TTC549 (cell line): ENCODE data around the gene CCNI2.

Experiments
- FAIRE-seq: peaks from 2 replicates; lab custom pipeline; 2012; peaks lifted over from hg19 to GRCh38; lab: Jason Lieb, UNC

The CCNI2 gene

GRCh38 chr5:132765311-132766019, 18.2 kb downstream of the CCNI2 start:
- FAIRE-seq, result no peak

- FAIRE-seq, result no peak
These were observed 19.0 kb downstream of the CCNI2 start for GRCh38 chr5:132766020-132766805.

GRCh38 chr5:132766806-132767055, 19.5 kb downstream of the CCNI2 start:
- no peak for FAIRE-seq

DNA sequence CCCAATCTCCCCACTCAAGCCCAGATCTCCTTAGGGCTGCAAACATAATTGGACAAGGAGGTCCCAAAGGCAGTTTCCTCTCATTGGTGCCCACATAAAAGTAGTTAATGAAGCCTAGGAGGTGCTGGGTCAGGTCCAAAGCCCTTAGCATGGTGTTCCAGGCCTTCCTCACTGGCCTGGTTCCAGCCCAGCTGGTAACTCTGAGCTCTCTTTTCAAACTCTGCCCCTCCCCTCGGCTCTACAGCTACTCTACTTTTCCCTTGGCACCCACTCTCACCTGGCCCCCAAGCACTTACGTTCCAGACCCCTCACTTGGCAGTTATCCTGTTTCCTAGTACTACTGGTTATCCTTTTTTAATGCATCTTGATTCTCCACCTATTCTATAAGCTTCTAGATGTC, 19.9 kb downstream of the CCNI2 start:
- FAIRE-seq, result no peak

DNA sequence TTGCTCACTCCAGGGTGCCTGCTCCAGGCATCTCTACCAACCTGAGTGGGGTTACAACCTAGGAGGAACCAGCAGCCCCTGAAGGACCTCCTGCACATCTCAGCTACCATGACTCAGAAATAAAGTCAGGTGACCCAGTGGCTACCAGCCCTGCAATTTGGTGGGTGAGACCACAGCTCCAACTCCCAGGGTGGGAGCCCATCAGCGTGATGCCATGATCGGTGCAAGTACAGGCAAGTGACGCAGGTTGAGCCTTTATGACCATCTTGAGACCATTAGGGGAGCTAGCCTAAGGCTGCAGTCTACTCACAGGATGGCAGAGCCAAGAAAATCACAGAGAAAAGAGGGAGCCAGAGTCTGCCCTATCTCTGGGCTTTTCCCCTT, 21.3 kb downstream of the CCNI2 start:
- no peak for FAIRE-seq

- FAIRE-seq, result no peak
These were observed 23.4 kb downstream of the CCNI2 start for GRCh38 chr5:132770476-132771159.

DNA sequence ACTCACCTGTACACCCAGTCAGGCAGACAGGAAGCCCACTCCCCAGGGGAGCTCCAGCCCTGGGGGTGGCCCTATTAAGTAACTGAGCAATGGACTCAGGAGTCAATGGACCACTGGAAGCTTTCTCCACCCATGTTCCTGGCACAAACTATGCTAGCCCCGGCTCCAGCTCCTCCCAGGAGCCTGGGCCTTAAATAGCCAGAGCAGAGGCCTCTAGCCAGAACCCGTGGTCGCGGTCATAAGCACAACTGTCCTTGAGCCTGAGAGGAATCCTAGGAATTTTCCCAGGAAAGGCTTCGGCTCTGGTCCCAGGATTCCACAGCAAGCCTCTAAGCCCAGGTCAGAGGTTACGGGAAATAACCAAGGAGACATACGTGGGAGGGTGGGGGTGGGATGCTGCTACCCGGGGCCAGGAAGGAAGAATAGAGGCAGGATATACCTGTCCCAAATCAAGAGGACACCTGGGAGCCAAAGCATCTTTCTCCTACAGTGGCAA, 24.3 kb downstream of the CCNI2 start:
- FAIRE-seq, result no peak

GRCh38 chr5:132772291-132773070, 25.3 kb downstream of the CCNI2 start:
- FAIRE-seq, result no peak

DNA sequence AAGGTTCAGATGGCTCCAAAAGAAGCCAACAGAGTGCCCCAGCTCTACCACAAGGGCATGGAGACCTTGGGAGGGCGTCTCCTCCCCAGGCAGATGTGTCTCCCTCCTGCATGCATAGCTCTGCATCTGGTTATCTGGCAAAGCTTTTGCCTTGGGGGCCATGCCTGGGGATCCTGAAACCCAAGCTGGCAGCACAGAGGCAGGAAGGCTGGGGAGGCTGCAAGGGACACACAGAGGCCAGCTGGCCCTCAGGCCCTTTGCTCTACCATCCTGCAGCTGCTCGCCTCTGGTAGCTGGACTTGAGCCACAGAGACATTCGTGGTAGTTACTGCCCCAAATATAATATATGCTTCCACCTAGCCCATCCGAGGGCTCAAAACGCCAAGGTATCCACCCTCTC, 25.9 kb downstream of the CCNI2 start:
- FAIRE-seq, result no peak

- FAIRE-seq, result no peak
These were observed 26.6 kb downstream of the CCNI2 start for GRCh38 chr5:132773601-132774355.

GRCh38 chr5:132774406-132774805, 27.2 kb downstream of the CCNI2 start:
- FAIRE-seq, result no peak

GRCh38 chr5:132774896-132775295, 27.7 kb downstream of the CCNI2 start:
- no peak for FAIRE-seq

GRCh38 chr5:132775476-132775961, 28.3 kb downstream of the CCNI2 start:
- no peak for FAIRE-seq

DNA sequence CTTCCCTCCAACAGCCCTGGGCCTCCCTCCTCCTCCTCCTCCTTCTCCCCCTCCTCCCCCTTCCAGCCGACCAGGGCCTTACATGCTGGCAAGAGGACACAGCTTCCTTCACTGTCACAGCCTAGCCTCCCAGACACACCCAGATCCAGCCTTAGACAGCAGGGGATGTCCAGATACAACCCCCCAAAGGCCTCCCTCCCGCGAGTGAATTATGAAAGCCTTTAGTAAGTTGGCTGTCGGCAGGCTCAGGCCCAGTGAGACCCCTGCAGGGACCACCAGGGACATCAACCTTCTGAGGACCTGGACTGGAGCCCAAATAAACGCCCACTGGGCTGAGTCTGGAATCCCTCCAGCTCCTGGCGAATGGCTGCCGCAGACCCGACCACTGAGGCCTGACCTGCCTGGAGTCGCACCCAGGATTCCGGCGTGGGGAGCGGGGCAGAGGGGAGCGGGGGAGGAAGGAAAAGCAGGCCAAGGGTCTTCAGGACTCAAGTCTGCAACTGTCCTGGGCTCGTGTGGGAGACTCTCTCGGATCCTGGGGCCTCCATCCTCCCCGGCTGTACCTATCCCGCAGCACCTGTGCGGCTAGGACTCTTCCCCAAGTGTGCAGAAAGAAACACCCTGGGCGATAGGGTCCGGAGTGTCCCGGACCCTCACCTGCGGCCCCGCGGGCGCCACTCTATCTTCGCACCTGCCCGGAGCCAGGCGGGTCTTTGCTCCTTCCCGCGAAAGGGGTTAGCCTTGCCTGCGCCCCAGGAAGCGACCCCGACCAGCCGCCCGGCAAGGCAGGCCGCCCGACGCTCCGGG, 29.1 kb downstream of the CCNI2 start:
- no peak for FAIRE-seq

- no peak for FAIRE-seq
These were observed 29.6 kb downstream of the CCNI2 start for GRCh38 chr5:132776938-132777208.

DNA sequence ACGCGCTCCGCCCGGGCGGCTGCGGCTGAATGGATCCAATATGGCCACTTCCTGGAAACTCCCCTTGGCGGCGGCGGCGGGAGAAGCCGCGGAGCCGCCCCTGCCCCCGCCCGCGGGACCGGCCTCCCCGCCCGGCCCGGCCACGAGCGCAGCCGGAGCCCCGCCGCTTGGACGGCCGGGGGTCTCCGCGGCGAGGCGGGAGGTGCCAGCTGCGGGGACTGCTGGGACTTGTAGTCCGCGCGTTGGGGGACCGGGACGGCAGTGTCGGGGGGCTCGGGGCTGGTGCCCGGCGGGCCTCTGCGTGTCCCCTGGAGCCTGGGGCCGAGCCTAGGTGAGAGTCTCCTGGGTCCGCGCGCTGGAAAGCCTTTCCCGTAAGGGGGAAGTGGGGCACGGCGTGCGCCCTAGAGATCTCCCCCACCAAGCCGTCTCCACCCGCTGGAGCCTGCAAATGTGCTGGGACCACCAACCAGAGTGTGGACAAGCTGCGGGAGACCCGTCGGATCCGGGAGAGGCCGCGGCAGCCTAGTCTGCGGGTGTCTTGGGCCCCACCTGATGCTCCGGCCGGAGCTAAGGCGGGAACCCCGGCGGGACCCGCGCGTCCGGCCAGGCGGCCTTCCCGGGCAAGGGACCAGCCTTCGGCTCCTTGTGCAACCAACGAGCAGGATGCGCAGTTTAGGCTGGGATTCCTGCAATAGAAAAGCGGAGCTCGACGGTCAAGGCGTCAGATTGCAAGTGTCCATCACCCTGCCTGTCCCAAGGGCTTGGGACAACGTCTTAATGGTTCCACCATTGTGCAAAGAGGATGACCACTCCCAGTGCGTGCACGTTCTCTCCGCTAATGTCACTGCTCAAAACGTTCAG, 30.2 kb downstream of the CCNI2 start, which contains the start of gene SEPTIN8:
TSS of gene SEPTIN8 (minus strand) at position 31 of the 861 bp plus-strand sequence. CDS start 102 bp downstream, outside the sequence.
- FAIRE-seq, result no peak

DNA sequence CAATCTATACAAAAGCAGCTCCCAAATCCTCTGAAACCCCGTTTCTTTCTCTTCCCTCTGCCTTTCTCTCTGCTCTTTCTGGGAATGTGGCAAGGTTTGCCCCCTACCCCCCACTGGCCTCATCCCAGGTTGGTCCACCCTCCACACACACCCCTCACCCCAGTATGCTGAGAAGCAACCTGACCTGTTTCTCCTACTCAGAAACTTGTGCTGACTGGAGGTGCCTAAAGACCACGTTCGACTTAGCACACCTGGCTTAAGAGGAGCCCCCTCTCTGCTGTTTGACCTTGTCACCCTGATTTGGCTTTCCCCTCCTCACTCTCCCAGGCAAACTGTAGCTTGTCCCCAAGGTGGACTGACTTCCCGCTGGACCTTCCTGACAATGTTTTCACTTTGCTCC, 30.9 kb downstream of the CCNI2 start:
- no peak for FAIRE-seq

DNA sequence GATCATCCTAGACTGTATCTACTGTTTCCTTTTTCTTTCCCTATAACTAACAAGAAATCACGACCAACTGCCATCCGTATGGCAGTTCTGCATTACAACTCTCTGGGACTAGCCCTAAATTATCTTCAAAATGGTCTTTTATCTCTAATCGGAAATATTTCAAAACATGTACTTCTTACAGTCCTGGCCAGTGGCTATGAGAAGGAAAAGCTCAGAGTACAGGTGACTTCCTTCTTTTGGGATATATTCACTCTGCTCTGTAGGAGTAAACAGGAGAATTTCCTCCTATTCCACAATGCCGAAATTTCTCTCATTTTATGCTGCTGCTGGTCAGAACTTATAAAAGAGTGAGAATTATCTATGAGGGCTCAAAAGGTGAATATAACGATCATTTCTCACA, 31.6 kb downstream of the CCNI2 start:
- FAIRE-seq, result no peak

DNA sequence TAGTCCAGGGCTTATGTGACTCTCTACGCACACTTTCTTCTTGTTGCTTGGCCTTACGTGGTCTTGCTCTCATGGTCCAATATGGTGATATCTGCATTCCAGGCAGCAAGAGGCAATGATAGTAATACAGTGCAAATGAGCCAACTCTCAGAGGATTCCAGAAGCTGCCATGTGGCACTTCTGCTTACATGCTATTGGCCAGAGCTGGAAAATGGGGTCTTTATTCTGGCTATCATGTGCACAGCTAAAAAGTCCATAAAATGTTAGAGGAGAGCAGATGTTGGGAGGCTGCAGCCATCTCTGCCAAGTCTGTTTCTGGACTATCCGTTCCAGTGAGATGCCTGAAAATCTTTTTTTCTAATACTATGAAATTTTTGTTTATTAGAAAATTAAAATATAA, 32.7 kb downstream of the CCNI2 start:
- no peak for FAIRE-seq

DNA sequence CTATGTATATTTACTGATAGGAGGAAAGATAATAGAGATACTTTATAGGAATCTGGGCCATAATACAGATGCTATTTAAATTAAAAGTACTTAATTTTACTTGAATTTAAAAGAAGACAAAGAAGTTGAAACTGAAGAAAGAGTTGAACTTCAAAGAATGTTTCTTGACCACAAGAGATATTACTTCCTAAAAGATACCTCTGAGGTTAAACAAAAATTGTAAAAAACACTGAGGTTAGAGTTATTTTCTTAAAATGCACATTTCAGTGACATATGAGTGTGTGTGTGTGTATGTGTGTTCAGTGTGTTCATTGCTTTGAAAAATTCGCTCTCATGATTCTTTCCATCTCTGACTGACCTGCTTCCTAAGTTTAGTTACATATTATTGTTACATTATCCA, 33.4 kb downstream of the CCNI2 start:
- no peak for FAIRE-seq
